Chondrocyte (in vitro differentiated cells): ENCODE results near the gene TRAP1. TPM values are rescaled to one million over a fixed set of nuclear protein-coding genes. Genes with fewer than 3 reads are reported as not detected.

Experiments used
- DNase-seq: peaks from one replicate; pipeline ENCODE4 v3.0.0; 2021; ENCODE audit warnings: mixed read lengths, low spot score
- H3K27ac Mint-ChIP-seq: one replicate; pipeline ENCODE4 v1.8.0; 2021; ENCODE audit warnings: mild to moderate bottlenecking, moderate library complexity, mixed read lengths; ENCODE audit not compliant: unreplicated experiment
- H3K27me3 Mint-ChIP-seq: 2 replicates; pipeline ENCODE4 v1.8.0; 2021; ENCODE audit warnings: low read depth, mixed read lengths
- H3K36me3 Mint-ChIP-seq: 2 replicates; pipeline ENCODE4 v1.8.0; 2021; ENCODE audit warnings: low read depth, mixed read lengths
- H3K4me1 Mint-ChIP-seq: 2 replicates; pipeline ENCODE4 v1.8.0; 2021; ENCODE audit warnings: low read depth, mild to moderate bottlenecking, mixed read lengths
- H3K4me3 Mint-ChIP-seq: one replicate; pipeline ENCODE4 v1.8.0; 2021; ENCODE audit warnings: mild to moderate bottlenecking, moderate library complexity, mixed read lengths; ENCODE audit not compliant: unreplicated experiment
- H3K9me3 Mint-ChIP-seq: 2 replicates; pipeline ENCODE4 v1.8.0; 2021; ENCODE audit warnings: low read depth, mixed read lengths
- long read RNA-seq: library from polyadenylated mRNA; stranded (forward); transcript quantifications from one replicate; pipeline ENCODE4 v2.0.0, GENCODE V29; 2021
- total RNA-seq: library from RNA; stranded (reverse); gene quantifications from 3 replicates; pipeline ENCODE4 v1.2.1, GENCODE V29; 2021
- TF ChIP-seq, protein P1 (sequence below): fragments of 200-600 bp; sonication (generic); IDR thresholded peaks from 2 replicates; pipeline ENCODE4 v1.5.0; 2021; ENCODE audit warnings: antibody characterized with exemption, mild to moderate bottlenecking, moderate library complexity

TRAP1 gene
- total RNA-seq = 54.2 to 81.1 TPM (median 60.6 TPM) in 3 replicates
- long read RNA-seq, transcript TRAP1-201 (18 exons, 2,296 nt) = major isoform, 142 of 161 reads
- long read RNA-seq, partial matches to known transcripts = 7 of 161 reads
- long read RNA-seq, other reads (novel, unspliced or antisense) = 8 of 161 reads

DNA sequence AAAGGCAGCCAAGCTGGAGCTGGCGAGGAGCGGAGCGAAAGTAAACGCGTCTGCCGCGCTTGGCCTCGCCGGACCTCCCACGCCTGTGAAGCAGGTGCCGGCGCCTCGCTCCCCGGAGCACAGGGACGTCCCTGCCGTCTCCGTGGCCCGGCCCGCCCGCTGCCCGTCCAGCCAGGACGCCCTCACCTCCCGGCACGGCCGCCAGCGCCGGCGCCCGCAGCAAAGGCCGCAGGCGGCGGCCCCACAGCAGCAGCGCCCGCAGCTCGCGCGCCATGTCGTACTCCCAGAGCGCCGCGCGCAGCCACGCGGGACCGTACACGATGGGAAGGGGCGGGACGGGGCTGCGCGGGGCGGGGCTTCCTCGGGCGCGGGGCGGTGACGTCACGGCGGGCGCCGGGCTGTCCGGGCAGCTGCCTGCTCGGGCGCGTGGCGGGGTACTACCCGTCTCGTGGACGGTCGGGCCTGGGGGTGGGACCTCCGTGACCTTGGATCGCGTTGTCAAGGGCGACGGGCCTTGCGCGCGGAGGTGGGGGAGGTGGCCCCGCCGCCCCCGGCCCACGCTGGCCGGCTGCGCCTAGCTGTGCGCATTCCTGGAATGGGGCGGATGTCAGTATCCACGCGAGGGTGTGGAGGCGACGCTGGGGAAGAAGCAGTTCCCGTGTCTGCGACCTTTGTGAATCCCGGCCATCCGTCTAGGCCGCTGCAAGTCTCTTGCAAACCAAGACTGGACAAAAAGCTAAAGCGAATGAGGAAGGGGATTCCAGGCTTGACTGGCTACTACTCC is at the start of gene TRAP1:
TSS of gene TRAP1 (minus strand) at position 290 of the 784 bp plus-strand sequence. CDS start at position 274, 16 bp downstream.
- DNase-seq = peak; percentile 96
- TF ChIP-seq, protein P1, sequence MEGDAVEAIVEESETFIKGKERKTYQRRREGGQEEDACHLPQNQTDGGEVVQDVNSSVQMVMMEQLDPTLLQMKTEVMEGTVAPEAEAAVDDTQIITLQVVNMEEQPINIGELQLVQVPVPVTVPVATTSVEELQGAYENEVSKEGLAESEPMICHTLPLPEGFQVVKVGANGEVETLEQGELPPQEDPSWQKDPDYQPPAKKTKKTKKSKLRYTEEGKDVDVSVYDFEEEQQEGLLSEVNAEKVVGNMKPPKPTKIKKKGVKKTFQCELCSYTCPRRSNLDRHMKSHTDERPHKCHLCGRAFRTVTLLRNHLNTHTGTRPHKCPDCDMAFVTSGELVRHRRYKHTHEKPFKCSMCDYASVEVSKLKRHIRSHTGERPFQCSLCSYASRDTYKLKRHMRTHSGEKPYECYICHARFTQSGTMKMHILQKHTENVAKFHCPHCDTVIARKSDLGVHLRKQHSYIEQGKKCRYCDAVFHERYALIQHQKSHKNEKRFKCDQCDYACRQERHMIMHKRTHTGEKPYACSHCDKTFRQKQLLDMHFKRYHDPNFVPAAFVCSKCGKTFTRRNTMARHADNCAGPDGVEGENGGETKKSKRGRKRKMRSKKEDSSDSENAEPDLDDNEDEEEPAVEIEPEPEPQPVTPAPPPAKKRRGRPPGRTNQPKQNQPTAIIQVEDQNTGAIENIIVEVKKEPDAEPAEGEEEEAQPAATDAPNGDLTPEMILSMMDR = no peak

DNA sequence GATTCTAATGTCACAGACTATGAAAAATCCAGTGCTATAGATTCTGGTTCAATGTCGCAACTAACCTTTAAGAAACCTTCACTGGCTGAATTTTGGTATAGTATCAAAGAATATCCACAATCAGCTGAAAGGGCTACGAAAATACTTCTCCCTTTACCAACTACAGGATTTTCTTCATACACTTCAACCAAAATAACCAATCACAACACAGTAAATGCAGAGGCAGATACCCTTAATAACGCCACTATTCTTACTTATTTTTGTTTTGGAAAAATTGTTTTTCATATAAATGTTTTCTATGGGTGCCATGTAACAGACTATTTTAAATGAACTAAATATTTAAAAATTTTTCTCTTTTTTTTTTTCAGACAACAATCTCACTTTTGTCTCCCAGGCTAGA is 48.9 kb upstream of the TRAP1 start:
- H3K4me1 Mint-ChIP-seq = peaks cover 5% of the 10 kb centered on the region
- no peaks in the 10 kb centered on the region for H3K9me3 Mint-ChIP-seq
- H3K4me3 Mint-ChIP-seq = no peak overlapping the region
- DNase-seq = no peak
- peaks cover 34% of the 10 kb centered on the region for H3K36me3 Mint-ChIP-seq
- no peak overlapping the region for H3K27ac Mint-ChIP-seq
- H3K27me3 Mint-ChIP-seq = no peaks in the 10 kb centered on the region
- TF ChIP-seq, protein P1 = no peak

More for the DNA sequence above, at the start of gene TRAP1:
- peak within 1 kb of the TSS; percentile 87 for H3K4me3 Mint-ChIP-seq
- peak within 1 kb of the TSS; percentile 84 for H3K27ac Mint-ChIP-seq
- H3K9me3 Mint-ChIP-seq = no peaks in the 10 kb centered on the region
- peaks cover 2% of the 10 kb centered on the region for H3K36me3 Mint-ChIP-seq
- peaks cover 18% of the 10 kb centered on the region for H3K4me1 Mint-ChIP-seq
- H3K27me3 Mint-ChIP-seq = no peaks in the 10 kb centered on the region

DNA sequence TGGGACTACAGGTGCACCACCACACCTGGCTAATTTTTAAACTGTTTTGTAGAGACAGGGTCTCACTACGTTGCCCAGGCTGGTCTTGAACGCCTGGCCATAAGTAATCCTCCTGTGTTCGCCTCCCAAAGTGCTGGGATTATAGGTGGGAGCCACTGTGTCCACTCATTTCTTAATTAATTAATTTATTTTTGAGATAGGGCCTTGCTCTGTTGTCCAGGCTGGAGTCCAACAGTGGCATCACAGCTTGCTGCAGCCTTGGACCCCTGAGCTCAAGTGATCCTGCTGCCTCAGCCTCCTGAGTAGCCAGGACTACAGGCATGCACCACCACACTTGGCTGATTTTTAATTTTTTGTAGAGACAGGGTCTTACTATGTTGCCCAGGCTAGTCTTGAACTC is 47.1 kb upstream of the TRAP1 start:
- Mint-ChIP-seq H3K9me3 (no peaks in the 10 kb centered on the region), H3K27me3 (no peaks in the 10 kb centered on the region), H3K4me1 (no peaks in the 10 kb centered on the region), H3K4me3 (no peak overlapping the region), H3K27ac (no peak overlapping the region), H3K36me3 (peaks cover 28% of the 10 kb centered on the region)
- TF ChIP-seq, protein P1 = no peak
- no peak for DNase-seq

DNA sequence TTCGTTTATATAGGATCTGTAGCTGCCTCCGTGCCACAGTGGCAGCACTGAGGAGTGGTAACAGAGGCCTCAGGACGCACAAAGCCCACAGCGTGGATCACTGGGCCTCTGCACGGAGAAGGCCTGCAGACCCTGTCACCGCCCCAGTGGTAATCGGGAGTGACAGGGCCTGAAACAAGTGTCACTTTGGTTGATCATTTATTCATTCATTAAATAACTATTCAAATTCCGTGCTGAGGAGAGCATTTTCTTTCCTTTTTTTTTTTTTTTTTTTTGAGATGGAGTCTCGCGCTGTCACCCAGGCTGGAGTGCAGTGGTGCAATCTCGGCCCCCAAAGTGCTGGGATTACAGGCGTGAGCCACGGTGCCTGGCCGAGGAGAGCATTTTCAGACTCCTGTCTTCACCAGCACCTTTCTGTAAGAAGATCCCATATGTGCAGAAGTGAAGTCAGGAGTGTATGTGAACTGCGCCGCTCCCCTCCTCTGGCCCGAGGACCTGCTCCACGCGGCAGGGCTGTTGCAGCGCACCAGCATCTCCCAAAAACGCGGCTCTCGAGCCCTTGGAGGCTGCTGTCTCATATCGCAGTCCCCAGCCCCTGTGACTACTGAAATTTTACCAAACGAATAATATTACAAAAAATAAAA is 44.9 kb upstream of the TRAP1 start:
- Mint-ChIP-seq H3K4me3 (no peak overlapping the region), H3K36me3 (peaks cover 27% of the 10 kb centered on the region), H3K27me3 (no peaks in the 10 kb centered on the region), H3K27ac (no peak overlapping the region), H3K9me3 (no peaks in the 10 kb centered on the region), H3K4me1 (no peaks in the 10 kb centered on the region)
- TF ChIP-seq, protein P1 = no peak
- DNase-seq = no peak

DNA sequence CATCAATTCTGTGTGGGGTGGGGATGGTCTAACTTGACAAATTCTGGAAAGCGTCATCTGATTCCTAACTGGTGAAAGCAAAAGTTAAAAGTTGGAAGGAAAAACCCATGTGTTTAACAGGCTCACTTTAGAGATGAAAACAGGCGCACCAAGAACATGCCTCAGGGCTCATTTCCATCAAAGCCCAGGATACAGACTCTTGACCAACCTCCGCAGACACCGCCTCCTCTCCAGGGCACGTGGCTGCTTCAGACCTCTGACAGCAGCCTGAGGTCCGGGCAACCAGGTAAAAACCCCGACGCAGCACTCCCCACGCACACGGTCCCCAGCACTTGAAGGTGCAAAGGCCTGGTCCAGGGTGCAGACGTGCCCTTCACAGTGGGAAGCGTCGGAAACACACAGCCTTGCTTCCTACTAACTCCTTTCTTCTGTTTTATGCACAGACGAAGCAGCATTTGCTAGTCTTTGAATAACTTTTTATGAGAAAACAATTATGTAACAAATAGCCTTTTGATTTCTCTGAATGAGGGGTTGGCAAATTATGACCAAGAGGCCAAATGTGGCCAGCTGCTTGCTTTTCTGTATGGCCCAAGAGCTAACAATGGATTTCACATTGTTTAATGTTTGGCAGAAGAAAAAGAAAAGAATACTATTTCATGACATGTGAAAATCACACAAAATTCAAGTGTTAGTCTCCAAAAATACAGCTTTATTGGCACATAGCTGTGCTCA is 44.2 kb upstream of the TRAP1 start:
- no peak for DNase-seq
- peaks cover 21% of the 10 kb centered on the region for H3K36me3 Mint-ChIP-seq
- no peaks in the 10 kb centered on the region for H3K27me3 Mint-ChIP-seq
- TF ChIP-seq, protein P1 = no peak
- no peaks in the 10 kb centered on the region for H3K4me1 Mint-ChIP-seq
- no peak overlapping the region for H3K4me3 Mint-ChIP-seq
- H3K27ac Mint-ChIP-seq = no peak overlapping the region
- H3K9me3 Mint-ChIP-seq = no peaks in the 10 kb centered on the region
